Measurements from ENCODE around the gene EPHA2.

DNA sequence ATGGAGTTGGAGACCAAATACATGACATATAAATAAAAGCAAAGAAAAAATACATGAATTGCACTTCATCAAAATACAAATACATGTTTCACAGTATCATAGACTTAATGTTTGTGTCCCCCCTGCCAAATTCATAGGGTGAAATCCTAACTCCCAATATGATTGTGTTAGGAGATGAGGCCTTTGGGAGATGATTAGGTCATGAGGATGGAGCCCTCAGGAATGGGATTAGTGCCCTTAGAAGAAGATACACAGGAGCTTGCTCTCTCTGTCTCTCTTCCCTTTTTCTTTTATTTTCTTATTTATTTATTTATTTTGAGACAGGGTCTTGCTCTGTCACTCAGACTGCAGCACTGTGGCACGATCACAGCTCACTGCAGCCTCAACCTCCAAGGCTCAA lies 56.5 kb downstream of the EPHA2 start:
- TF ChIP-seq, protein P1, sequence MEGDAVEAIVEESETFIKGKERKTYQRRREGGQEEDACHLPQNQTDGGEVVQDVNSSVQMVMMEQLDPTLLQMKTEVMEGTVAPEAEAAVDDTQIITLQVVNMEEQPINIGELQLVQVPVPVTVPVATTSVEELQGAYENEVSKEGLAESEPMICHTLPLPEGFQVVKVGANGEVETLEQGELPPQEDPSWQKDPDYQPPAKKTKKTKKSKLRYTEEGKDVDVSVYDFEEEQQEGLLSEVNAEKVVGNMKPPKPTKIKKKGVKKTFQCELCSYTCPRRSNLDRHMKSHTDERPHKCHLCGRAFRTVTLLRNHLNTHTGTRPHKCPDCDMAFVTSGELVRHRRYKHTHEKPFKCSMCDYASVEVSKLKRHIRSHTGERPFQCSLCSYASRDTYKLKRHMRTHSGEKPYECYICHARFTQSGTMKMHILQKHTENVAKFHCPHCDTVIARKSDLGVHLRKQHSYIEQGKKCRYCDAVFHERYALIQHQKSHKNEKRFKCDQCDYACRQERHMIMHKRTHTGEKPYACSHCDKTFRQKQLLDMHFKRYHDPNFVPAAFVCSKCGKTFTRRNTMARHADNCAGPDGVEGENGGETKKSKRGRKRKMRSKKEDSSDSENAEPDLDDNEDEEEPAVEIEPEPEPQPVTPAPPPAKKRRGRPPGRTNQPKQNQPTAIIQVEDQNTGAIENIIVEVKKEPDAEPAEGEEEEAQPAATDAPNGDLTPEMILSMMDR (IDR thresholded peaks at IDR 0.05; ENCODE audit: borderline replicate concordance, extremely low read depth, low read length, poor library complexity, severe bottlenecking): no peak
- TF ChIP-seq EZH2 (IDR thresholded peaks at IDR 0.05; ENCODE audit: borderline replicate concordance, low read depth, low read length, severe bottlenecking): no peak

All from DND-41 (cell line).